HepG2 (cell line): ENCODE results near the gene GABBR2. TPM values are rescaled to one million over a fixed set of nuclear protein-coding genes. Genes with fewer than 3 reads are reported as not detected.
A peak's percentile ranks its signal among the peaks of the same experiment; 100 is the strongest.

Source experiments
- ATAC-seq: fragments of 200-7000 bp; cut with Tn5 transposase; 3 replicates; pipeline ENCODE4 v1.9.1; 2020; ENCODE audit warnings: mild to moderate bottlenecking, moderate library complexity
- BruUV-seq: library from RNA; stranded (reverse); fragments of 400-500 nt; replicated peaks from 2 replicates; lab custom pipeline; 2021; lab: Mats Ljungman, UMichigan
- CTCF ChIA-PET: fragments of 300-600 bp; formaldehyde crosslinking; extraction: SDS; loops from one replicate; lab custom pipeline; 2021; ENCODE audit warnings: low total read pairs, inconsistent platforms, low intra/inter-chr PET ratio; lab: Yijun Ruan, JAX
- POLR2A ChIA-PET: fragments of 350-600 bp; sonication (Branson Sonifier 250); formaldehyde crosslinking; loops from one replicate; lab custom pipeline; 2020; ENCODE audit warnings: antibody characterized with exemption, inconsistent platforms; lab: Yijun Ruan, JAX
- DNase-seq: peaks from one replicate; pipeline ENCODE4 v3.0.0-alpha.2; 2015; ENCODE audit warnings: low spot score
- FAIRE-seq: peaks from 3 replicates; lab custom pipeline; 2011; peaks lifted over from hg19 to GRCh38; lab: Jason Lieb, UNC
- H2AFZ ChIP-seq: one replicate; pipeline ENCODE4 v1.6.1; 2011; ENCODE audit warnings: low read length, inconsistent platforms
- H3K27ac ChIP-seq: fragments of 300-600 bp; 3 replicates; pipeline ENCODE4 v1.8.0; 2011; ENCODE audit warnings: mixed run types, mild to moderate bottlenecking, mixed read lengths, low read length, inconsistent platforms; ENCODE audit not compliant: insufficient read depth; ENCODE audit errors: extremely low read length
- H3K27me3 ChIP-seq, 2 experiments: fragments of 200-600 bp in 1 of 2; 2 replicates in 1 of 2; 3 replicates in 1 of 2; pipeline versions ENCODE4 v1.6.0 to v1.8.0; 2011; ENCODE audit warnings: low read length in 2 of 2, mild to moderate bottlenecking in 2 of 2, moderate library complexity in 2 of 2, inconsistent platforms in 1 of 2; ENCODE audit not compliant: insufficient read depth in 2 of 2, control insufficient read depth in 1 of 2
- H3K36me3 ChIP-seq, 2 experiments: fragments of 200-600 bp in 1 of 2; replicated peaks in 1 of 2; 2 replicates in 1 of 2; 3 replicates in 1 of 2; pipeline versions ENCODE4 v1.5.1 to v1.8.0; 2011; ENCODE audit warnings: low read length in 2 of 2, inconsistent platforms in 1 of 2; ENCODE audit not compliant: insufficient read depth in 2 of 2, control insufficient read depth in 1 of 2
- H3K4me1 ChIP-seq: 2 replicates; pipeline ENCODE4 v1.5.1; 2012; ENCODE audit warnings: low read length, inconsistent platforms; ENCODE audit not compliant: insufficient read depth
- H3K4me2 ChIP-seq: 2 replicates; pipeline ENCODE4 v1.6.0; 2011; ENCODE audit warnings: low read depth, low read length, inconsistent platforms
- H3K4me3 ChIP-seq, 3 experiments: fragments of 200-600 bp in 1 of 3; sonication (generic), shearing (Covaris generic) in 1 of 3; replicated peaks in 1 of 3; 2 replicates each; pipeline ENCODE4 v1.5.1; 2011 to 2016; ENCODE audit warnings: low read length in 3 of 3, inconsistent platforms in 2 of 3, low read depth in 2 of 3, mild to moderate bottlenecking in 2 of 3, control low read depth in 1 of 3, mixed read lengths in 1 of 3; ENCODE audit not compliant: insufficient read depth in 1 of 3
- H3K79me2 ChIP-seq: one replicate; pipeline ENCODE4 v1.6.1; 2011; ENCODE audit warnings: low read length, inconsistent platforms; ENCODE audit not compliant: insufficient read depth
- H3K9ac ChIP-seq: 2 replicates; pipeline ENCODE4 v1.6.0; 2011; ENCODE audit warnings: mild to moderate bottlenecking, low read depth, low read length, inconsistent platforms; ENCODE audit not compliant: insufficient read depth
- H3K9me3 ChIP-seq: 2 replicates; pipeline ENCODE4 v1.5.1; 2012; ENCODE audit warnings: mild to moderate bottlenecking, low read length
- H4K20me1 ChIP-seq: 2 replicates; pipeline ENCODE4 v1.6.0; 2011; ENCODE audit warnings: inconsistent platforms, mild to moderate bottlenecking, low read length, moderate library complexity; ENCODE audit not compliant: insufficient read depth
- FOXJ3 ChIP-seq: sonication (generic); formaldehyde crosslinking; IDR thresholded peaks from 2 replicates; pipeline ENCODE4 v1.4.0; 2020; ENCODE audit warnings: missing genetic modification reagents, mild to moderate bottlenecking, borderline replicate concordance
- GABPA ChIP-seq, 2 experiments: IDR thresholded peaks; 2 replicates each; pipeline ENCODE4 v1.6.1; 2011 to 2016; ENCODE audit warnings: low read depth in 2 of 2, low read length in 1 of 2, missing biosample characterization in 1 of 2, missing genetic modification characterization in 1 of 2
- HMG20A ChIP-seq: IDR thresholded peaks from 2 replicates; pipeline ENCODE4 v1.6.1; 2016; ENCODE audit warnings: borderline replicate concordance
- KAT8 ChIP-seq: IDR thresholded peaks from 2 replicates; pipeline ENCODE4 v1.6.1; 2016; ENCODE audit warnings: missing genetic modification reagents, missing compliant biosample characterization
- NFYB ChIP-seq: sonication (generic); formaldehyde crosslinking; IDR thresholded peaks from 2 replicates; pipeline ENCODE4 v1.4.0; 2020; ENCODE audit warnings: missing genetic modification reagents
- NPAS2 ChIP-seq: sonication (generic); formaldehyde crosslinking; IDR thresholded peaks from 2 replicates; pipeline ENCODE4 v1.8.0; 2022; ENCODE audit warnings: mild to moderate bottlenecking, missing genetic modification reagents, borderline replicate concordance
- PAWR ChIP-seq: sonication (generic); formaldehyde crosslinking; IDR thresholded peaks from 2 replicates; pipeline ENCODE4 v1.4.0; 2020; ENCODE audit warnings: missing genetic modification reagents, mild to moderate bottlenecking, borderline replicate concordance
- REPIN1 ChIP-seq: sonication (generic); formaldehyde crosslinking; IDR thresholded peaks from 2 replicates; pipeline ENCODE4 v1.8.0; 2022; ENCODE audit warnings: missing genetic modification reagents, low read depth, mild to moderate bottlenecking, borderline replicate concordance
- STAT6 ChIP-seq: sonication (generic); formaldehyde crosslinking; IDR thresholded peaks from 2 replicates; pipeline ENCODE4 v1.4.0; 2020; ENCODE audit warnings: missing genetic modification reagents, mild to moderate bottlenecking, borderline replicate concordance
- THAP11 ChIP-seq: IDR thresholded peaks from 2 replicates; pipeline ENCODE4 v1.6.1; 2016; ENCODE audit warnings: missing biosample characterization, missing genetic modification reagents
- ZNF33A ChIP-seq: sonication (generic); formaldehyde crosslinking; IDR thresholded peaks from 2 replicates; pipeline ENCODE4 v1.5.1; 2020; ENCODE audit warnings: missing genetic modification reagents, mild to moderate bottlenecking, moderate library complexity, borderline replicate concordance
- ZNF572 ChIP-seq: sonication (generic); formaldehyde crosslinking; IDR thresholded peaks from 2 replicates; pipeline ENCODE4 v1.5.1; 2020; ENCODE audit warnings: mild to moderate bottlenecking, missing genetic modification reagents
- WGBS: methylation state at CpG from one replicate; pipeline ENCODE4 v1.1.6; 2017; ENCODE audit warnings: low lambda C conversion rate; 5-methylcytosine and 5-hydroxymethylcytosine counted together
- in situ Hi-C: cut with HindIII; loops from 2 replicates; pipeline ENCODE4 v1.10.0; 2017; ENCODE audit warnings: low pct_unique_long_range_greater_than_20kb; ENCODE audit not compliant: extremely low pct_ligation_motif_present
- intact Hi-C: fragments of 100-400 bp; cut with micrococcal nuclease; formaldehyde crosslinking; loops from one replicate; pipeline ENCODE4 v1.10.0; 2022; ENCODE audit not compliant: unreplicated experiment
- polyA plus RNA-seq, 8 experiments: library from polyadenylated mRNA; depleted of rRNA in 3 of 8; stranded (reverse) in 7 of 8; unstranded in 1 of 8; fragments of >200 nt; fragmentation: Illumina TruSeq in 4 of 8; extraction: Trizol in 4 of 8; gene quantifications; 2 replicates each; pipeline versions ENCODE4 v1.2.1 to v1.2.3, GENCODE V29; 2011 to 2016; ENCODE audit warnings: low read depth in 4 of 8, missing spikeins in 1 of 8, mixed read lengths in 1 of 8; ENCODE audit not compliant: insufficient read depth in 1 of 8
- total RNA-seq, 5 experiments: library from RNA; depleted of rRNA; stranded (reverse); fragments of >200 nt; fragmentation: Illumina TruSeq; extraction: Trizol; gene quantifications; 2 replicates each; pipeline ENCODE4 v1.2.3, GENCODE V29; 2016; ENCODE audit warnings: low read depth in 1 of 5

GABBR2 gene
- total and polyA plus RNA-seq, 2 of the 13 experiments (the other 11 are each of a cell fraction or from before 2014, with no cell fraction given), result 0.02 TPM; not detected in 1

- peak overlapping the region; percentile 82 for H2AFZ ChIP-seq
- H3K79me2 ChIP-seq, result no peaks in the 10 kb centered on the region
- DNase-seq (no peak), ATAC-seq (no peak), FAIRE-seq (no peak)
- ChIA-PET CTCF (no interaction called here), POLR2A (interaction anchor here (1.1 to 5.0 kb wide), 7 partner anchors 15 to 336 kb away, joined by 3 to 71 read pairs (median 12); partner anchors contain the start of genes NANS and TRIM14)
- no peaks in the 10 kb centered on the region for H3K9me3 ChIP-seq
- peak overlapping the region; percentile 93 for H3K4me2 ChIP-seq
- H3K4me1 ChIP-seq, result peaks cover 36% of the 10 kb centered on the region
- H3K9ac ChIP-seq, result peak overlapping the region; percentile 84
- no peaks in the 10 kb centered on the region for H3K36me3 ChIP-seq
- WGBS, result 30% methylated on average over 12 of the region's 12 CpGs
- in situ Hi-C loops, result no loop called here
- BruUV-seq, result no TSS peak
- TF ChIP-seq ZNF33A (CRISPR knock-in tag) (no peak), GABPA (IDR thresholded peaks at IDR 0.05; ENCODE audit: low read depth, low read length) (no peak), GABPA (CRISPR knock-in tag; IDR thresholded peaks at IDR 0.05; ENCODE audit: low read depth) (0 out of 2 replicates have a peak, but pooled peaks have one; percentile 29), THAP11 (peak; percentile 67)
- no peaks in the 10 kb centered on the region; a peak in 1 of 5 replicates for H3K27me3 ChIP-seq
- H3K4me3 ChIP-seq, result peak overlapping the region; percentile 88 to 92 (median 89)
- H4K20me1 ChIP-seq, result no peaks in the 10 kb centered on the region
- intact Hi-C loops, result no loop called here
- H3K27ac ChIP-seq, result peak overlapping the region; percentile 87
Measured at GRCh38 chr9:98256756-98257155, 452.0 kb downstream of the GABBR2 start.

GRCh38 chr9:98255578-98256296 lies 453.0 kb downstream of the GABBR2 start, which contains the start of gene TBC1D2:
TSS of gene TBC1D2 (minus strand) at chr9:98255649. CDS start at chr9:98255541, 108 bp downstream.
- Histone ChIP-seq H3K4me2 (peak within 1 kb of the TSS; percentile 93), H3K9me3 (no peaks in the 10 kb centered on the region), H4K20me1 (no peaks in the 10 kb centered on the region), H3K79me2 (no peaks in the 10 kb centered on the region), H3K4me1 (peaks cover 29% of the 10 kb centered on the region), H2AFZ (peak within 1 kb of the TSS; percentile 82), H3K9ac (peak within 1 kb of the TSS; percentile 84), H3K27ac (peak within 1 kb of the TSS; percentile 87), H3K4me3 (peak within 1 kb of the TSS; percentile 88 to 92 (median 89)), H3K27me3 (no peaks in the 10 kb centered on the region; a peak in 1 of 5 replicates), H3K36me3 (no peaks in the 10 kb centered on the region)
- CTCF ChIA-PET, result interaction anchor here (1.0 kb wide), 1 partner anchor 51 kb away, joined by 3 read pairs; no protein-coding TSS in a partner anchor
- WGBS, result 0% methylated on average over 25 of the region's 64 CpGs
- peak; percentile 85 for DNase-seq
- POLR2A ChIA-PET, result interaction anchor here (0.6 to 5.0 kb wide), 18 partner anchors 9 to 619 kb away, joined by 3 to 71 read pairs (median 4); partner anchors contain the start of genes CORO2A, NANS, TRIM14 and TRMO
- FAIRE-seq, result peak; percentile 65
- intact Hi-C loops (no loop called here), in situ Hi-C loops (no loop called here)
- TSS peak; percentile 78 for BruUV-seq
- peak; percentile 93 for ATAC-seq
- peak; percentile 42; the same call in 1 of the 2 replicates for TF ChIP-seq REPIN1 (CRISPR knock-in tag)
- peak; percentile 91 for TF ChIP-seq KAT8 (CRISPR knock-in tag)
- no peak for TF ChIP-seq STAT6 (CRISPR knock-in tag)
- no peak; the same call in 1 of the 2 replicates for TF ChIP-seq ZNF572 (CRISPR knock-in tag)
- 0 out of 2 replicates have a peak, but pooled peaks have one; percentile 53 for TF ChIP-seq FOXJ3 (CRISPR knock-in tag)
- TF ChIP-seq HMG20A (CRISPR knock-in tag), result no peak
- peak; percentile 92 for TF ChIP-seq NFYB
- TF ChIP-seq PAWR, result no peak; the same call in 1 of the 2 replicates
- TF ChIP-seq NPAS2, result no peak
